HEK293 (cell line): ENCODE measurements around the gene CDON.

Experiments used
- CTCF ChIA-PET: fragments of 350-600 bp; formaldehyde crosslinking; extraction: SDS; loops from one replicate; lab custom pipeline; 2021; ENCODE audit warnings: antibody characterized with exemption; lab: Yijun Ruan, JAX
- POLR2A ChIA-PET: fragments of 300-600 bp; formaldehyde crosslinking; extraction: SDS; loops from one replicate; lab custom pipeline; 2020; ENCODE audit warnings: antibody characterized with exemption, inconsistent platforms; lab: Yijun Ruan, JAX
- H3K27ac ChIP-seq: fragments of 200-500 bp; sonication (Bioruptor generic); 2 replicates; pipeline ENCODE4 v1.5.1; 2014; ENCODE audit warnings: low read depth, low read length, control low read depth, inconsistent platforms; ENCODE audit errors: extremely low read depth
- H3K36me3 ChIP-seq, 2 experiments: fragments of 200-500 bp in 1 of 2; sonication (Bioruptor generic) in 1 of 2; 1 replicate in 1 of 2; 2 replicates in 1 of 2; pipeline ENCODE4 v1.5.1; 2014 to 2017; ENCODE audit warnings: inconsistent platforms in 2 of 2, low read length in 2 of 2; ENCODE audit not compliant: control insufficient read depth in 2 of 2, insufficient read depth in 1 of 2
- H3K4me1 ChIP-seq: fragments of 200-500 bp; sonication (Bioruptor generic); 2 replicates; pipeline ENCODE4 v1.5.1; 2014; ENCODE audit warnings: mild to moderate bottlenecking, low read length, inconsistent platforms; ENCODE audit not compliant: control insufficient read depth, insufficient read depth
- H3K4me3 ChIP-seq: 2 replicates; pipeline ENCODE4 v1.5.1; 2011; ENCODE audit warnings: low read depth, mild to moderate bottlenecking, control low read depth, low read length, moderate library complexity
- H3K9me3 ChIP-seq: fragments of 200-500 bp; sonication (Bioruptor generic); 2 replicates; pipeline ENCODE4 v1.5.1; 2014; ENCODE audit warnings: low read depth, low read length, inconsistent platforms; ENCODE audit not compliant: control insufficient read depth, insufficient read depth
- GFI1B ChIP-seq: fragments of 450-650 bp; formaldehyde crosslinking; IDR thresholded peaks from 2 replicates; pipeline ENCODE4 v1.5.1; 2016; ENCODE audit warnings: missing biosample characterization, missing genetic modification characterization
- KLF7 ChIP-seq: fragments of 450-650 bp; formaldehyde crosslinking; IDR thresholded peaks from 2 replicates; pipeline ENCODE4 v1.5.1; 2016; ENCODE audit warnings: missing biosample characterization, missing genetic modification characterization, borderline replicate concordance
- PRDM1 ChIP-seq: fragments of 450-650 bp; formaldehyde crosslinking; IDR thresholded peaks from 2 replicates; pipeline ENCODE4; 2016; ENCODE audit warnings: missing biosample characterization, missing genetic modification characterization
- PRDM10 ChIP-seq: fragments of 450-650 bp; formaldehyde crosslinking; IDR thresholded peaks from 2 replicates; pipeline ENCODE4 v1.5.1; 2016; ENCODE audit warnings: missing biosample characterization, missing genetic modification characterization
- SCRT2 ChIP-seq: fragments of 450-650 bp; formaldehyde crosslinking; IDR thresholded peaks from 2 replicates; pipeline ENCODE4 v1.5.1; 2016; ENCODE audit warnings: missing biosample characterization, missing genetic modification characterization
- ZNF19 ChIP-seq: fragments of 450-650 bp; formaldehyde crosslinking; IDR thresholded peaks from 2 replicates; pipeline ENCODE4; 2016; ENCODE audit warnings: missing biosample characterization, missing genetic modification characterization, low read depth
- ZNF24 ChIP-seq: fragments of 450-650 bp; formaldehyde crosslinking; IDR thresholded peaks from 2 replicates; pipeline ENCODE4 v1.5.1; 2016; ENCODE audit warnings: missing biosample characterization, missing genetic modification characterization
- ZNF266 ChIP-seq: fragments of 450-650 bp; formaldehyde crosslinking; IDR thresholded peaks from 2 replicates; pipeline ENCODE4 v1.5.1; 2016; ENCODE audit warnings: missing biosample characterization, missing genetic modification characterization, low read depth
- ZNF404 ChIP-seq: fragments of 450-650 bp; formaldehyde crosslinking; IDR thresholded peaks from 2 replicates; pipeline ENCODE4 v1.5.1; 2017; ENCODE audit warnings: missing biosample characterization, missing genetic modification characterization
- ZNF473 ChIP-seq: fragments of 450-650 bp; formaldehyde crosslinking; IDR thresholded peaks from 2 replicates; pipeline ENCODE4 v1.5.1; 2017; ENCODE audit warnings: missing biosample characterization, missing genetic modification characterization
- ZNF548 ChIP-seq: fragments of 450-650 bp; formaldehyde crosslinking; IDR thresholded peaks from 2 replicates; pipeline ENCODE4 v1.5.1; 2016; ENCODE audit warnings: missing biosample characterization, missing genetic modification characterization
- ZNF555 ChIP-seq: fragments of 450-650 bp; formaldehyde crosslinking; conservative IDR thresholded peaks from 2 replicates; pipeline ENCODE4 v1.5.1; 2017; ENCODE audit warnings: missing biosample characterization, mild to moderate bottlenecking, missing genetic modification characterization, inconsistent platforms
- ZNF624 ChIP-seq: fragments of 450-650 bp; formaldehyde crosslinking; IDR thresholded peaks from 2 replicates; pipeline ENCODE4 v1.5.1; 2017; ENCODE audit warnings: missing biosample characterization, missing genetic modification characterization
- ZNF747 ChIP-seq: fragments of 450-650 bp; formaldehyde crosslinking; IDR thresholded peaks from 2 replicates; pipeline ENCODE4 v1.5.1; 2016; ENCODE audit warnings: missing biosample characterization, missing genetic modification characterization
- ZNF768 ChIP-seq: fragments of 450-650 bp; formaldehyde crosslinking; IDR thresholded peaks from 2 replicates; pipeline ENCODE4 v1.5.1; 2018; ENCODE audit warnings: missing biosample characterization, mild to moderate bottlenecking, missing genetic modification characterization
- ZNF777 ChIP-seq: fragments of 450-650 bp; formaldehyde crosslinking; IDR thresholded peaks from 2 replicates; pipeline ENCODE4 v1.5.1; 2017; ENCODE audit warnings: missing biosample characterization, missing genetic modification characterization, borderline replicate concordance
- ZNF785 ChIP-seq: fragments of 450-650 bp; formaldehyde crosslinking; IDR thresholded peaks from 2 replicates; pipeline ENCODE4 v1.5.1; 2016; ENCODE audit warnings: missing biosample characterization, missing genetic modification characterization
- TF ChIP-seq, protein P1 (sequence below): fragments of 450-650 bp; formaldehyde crosslinking; IDR thresholded peaks from 2 replicates; pipeline ENCODE4 v1.5.1; 2017; ENCODE audit warnings: missing biosample characterization, missing genetic modification characterization

CDON gene

DNA sequence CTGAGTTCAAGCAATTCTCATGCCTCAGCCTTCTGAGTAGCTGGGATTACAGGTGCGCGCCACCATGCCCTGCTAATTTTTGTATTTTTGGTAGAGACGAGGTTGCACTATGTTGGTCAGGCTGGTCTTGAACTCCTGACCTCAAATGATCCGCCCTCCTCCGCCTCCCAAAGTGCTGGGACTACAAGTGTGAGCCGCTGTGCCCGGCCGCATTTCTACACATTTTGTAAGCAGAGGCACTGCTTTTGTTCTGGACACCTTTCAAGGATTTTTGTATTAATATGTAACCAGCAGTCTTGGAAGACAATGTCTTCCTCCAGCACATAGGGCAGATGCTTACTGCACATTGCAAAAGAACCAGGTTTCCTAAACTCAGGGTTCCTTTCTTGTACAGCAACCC, 128.2 kb downstream of the CDON start:
- no peaks in the 10 kb centered on the region for H3K4me1 ChIP-seq
- no peaks in the 10 kb centered on the region for H3K9me3 ChIP-seq
- ChIA-PET CTCF (interaction anchor here (1.3 kb wide), 1 partner anchor 259 kb away, joined by 5 read pairs; no protein-coding TSS in a partner anchor), POLR2A (no interaction called here)
- H3K4me3 ChIP-seq, result no peak overlapping the region
- no peak for TF ChIP-seq ZNF777 (tag by site-specific recombination)
- TF ChIP-seq ZNF404, result no peak
- TF ChIP-seq KLF7, result no peak
- no peaks in the 10 kb centered on the region for H3K36me3 ChIP-seq
- no peak overlapping the region for H3K27ac ChIP-seq

DNA sequence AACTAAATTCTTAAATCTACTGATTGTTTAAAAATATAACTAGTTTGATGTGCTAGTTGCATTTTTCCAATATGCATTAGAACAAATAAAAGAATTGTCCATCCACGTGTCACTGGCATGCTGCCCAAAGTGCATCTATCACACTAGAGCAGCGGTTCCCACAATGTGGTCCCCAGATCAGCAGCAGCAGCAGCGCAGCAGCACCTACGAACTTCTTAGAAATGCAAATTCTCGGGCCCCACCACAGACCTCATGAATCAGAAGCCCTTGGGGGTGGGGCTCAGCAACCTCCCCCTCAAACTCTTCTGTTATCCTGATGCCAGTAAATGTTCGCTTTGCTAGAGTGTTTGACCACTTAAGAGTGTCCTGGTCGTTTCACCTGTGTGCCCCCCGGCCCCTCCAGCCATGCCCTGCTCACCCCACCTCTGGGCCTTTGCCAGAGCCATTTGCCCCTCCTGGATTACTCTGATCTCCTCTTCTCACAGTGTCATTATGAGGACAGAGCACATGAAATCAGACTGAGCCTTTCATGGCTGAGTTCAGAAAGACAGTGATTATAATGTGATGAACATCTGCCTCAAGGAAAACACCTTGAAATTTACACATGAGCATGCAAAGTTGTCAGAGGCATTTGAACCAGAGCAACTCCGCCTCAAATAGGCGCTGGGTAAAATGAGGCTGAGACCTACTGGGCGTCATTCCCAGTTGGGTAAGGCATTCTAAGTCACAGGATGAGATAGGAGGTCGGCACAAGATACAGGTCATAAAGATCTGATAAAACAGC, 129.4 kb downstream of the CDON start:
- Histone ChIP-seq H3K27ac (no peak overlapping the region), H3K36me3 (no peaks in the 10 kb centered on the region), H3K4me3 (no peak overlapping the region), H3K4me1 (no peaks in the 10 kb centered on the region), H3K9me3 (no peaks in the 10 kb centered on the region)
- CTCF ChIA-PET, result interaction anchor here (1.1 to 2.8 kb wide), 3 partner anchors 9 to 260 kb away, joined by 5 to 11 read pairs (median 9); no protein-coding TSS in a partner anchor
- no peak for TF ChIP-seq ZNF19 (tag by site-specific recombination)
- TF ChIP-seq ZNF555, result no peak
- no peak for TF ChIP-seq PRDM1 (tag by site-specific recombination)
- TF ChIP-seq ZNF747 (tag by site-specific recombination), result no peak
- no peak for TF ChIP-seq ZNF24 (tag by site-specific recombination)
- TF ChIP-seq ZNF266 (tag by site-specific recombination), result no peak
- TF ChIP-seq, protein P1, sequence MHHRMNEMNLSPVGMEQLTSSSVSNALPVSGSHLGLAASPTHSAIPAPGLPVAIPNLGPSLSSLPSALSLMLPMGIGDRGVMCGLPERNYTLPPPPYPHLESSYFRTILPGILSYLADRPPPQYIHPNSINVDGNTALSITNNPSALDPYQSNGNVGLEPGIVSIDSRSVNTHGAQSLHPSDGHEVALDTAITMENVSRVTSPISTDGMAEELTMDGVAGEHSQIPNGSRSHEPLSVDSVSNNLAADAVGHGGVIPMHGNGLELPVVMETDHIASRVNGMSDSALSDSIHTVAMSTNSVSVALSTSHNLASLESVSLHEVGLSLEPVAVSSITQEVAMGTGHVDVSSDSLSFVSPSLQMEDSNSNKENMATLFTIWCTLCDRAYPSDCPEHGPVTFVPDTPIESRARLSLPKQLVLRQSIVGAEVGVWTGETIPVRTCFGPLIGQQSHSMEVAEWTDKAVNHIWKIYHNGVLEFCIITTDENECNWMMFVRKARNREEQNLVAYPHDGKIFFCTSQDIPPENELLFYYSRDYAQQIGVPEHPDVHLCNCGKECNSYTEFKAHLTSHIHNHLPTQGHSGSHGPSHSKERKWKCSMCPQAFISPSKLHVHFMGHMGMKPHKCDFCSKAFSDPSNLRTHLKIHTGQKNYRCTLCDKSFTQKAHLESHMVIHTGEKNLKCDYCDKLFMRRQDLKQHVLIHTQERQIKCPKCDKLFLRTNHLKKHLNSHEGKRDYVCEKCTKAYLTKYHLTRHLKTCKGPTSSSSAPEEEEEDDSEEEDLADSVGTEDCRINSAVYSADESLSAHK, result no peak
- no peak for TF ChIP-seq ZNF624 (tag by site-specific recombination)
- no peak for TF ChIP-seq PRDM10 (tag by site-specific recombination)
- TF ChIP-seq ZNF785, result no peak
- no peak for TF ChIP-seq ZNF548 (tag by site-specific recombination)
- TF ChIP-seq GFI1B, result no peak
- TF ChIP-seq ZNF768 (tag by site-specific recombination), result no peak
- TF ChIP-seq ZNF473 (tag by site-specific recombination), result no peak
- TF ChIP-seq SCRT2 (tag by site-specific recombination), result no peak
- TF ChIP-seq, all 188 proteins: peak for 0
- POLR2A ChIA-PET, result no interaction called here
